ENCODE results near the gene GOLGA8F.
"Not testable (repeated sequence)": the region's sequence is repeated elsewhere in the genome, so short reads cannot be mapped to it uniquely, and the experiment has no call there.

The GOLGA8F gene

GRCh38 chr15:28378364-28378763 is at the start of gene GOLGA8F:
Gene GOLGA8F (plus strand): TSS chr15:28378664. CDS start chr15:28378762, 98 bp downstream.
- H3K9me3 ChIP-seq (ENCODE audit: insufficient read depth, low read length); H3K4me2 ChIP-seq (ENCODE audit: low read length); H4K20me1 ChIP-seq (ENCODE audit: insufficient read depth, low read length); H3K79me2 ChIP-seq (ENCODE audit: low read length); H3K36me3 ChIP-seq (replicated peaks; ENCODE audit: low read depth, low read length); H3K4me3 ChIP-seq (ENCODE audit: low read length); H2AFZ ChIP-seq (ENCODE audit: low read depth, low read length); H3K27ac ChIP-seq (ENCODE audit: low read length); H3K4me1 ChIP-seq (ENCODE audit: low read length); H3K27me3 ChIP-seq (ENCODE audit: low read depth, low read length); H3K9ac ChIP-seq (ENCODE audit: low read length): not testable (repeated sequence)

- H4K20me1 ChIP-seq (ENCODE audit: insufficient read depth, low read length); H3K36me3 ChIP-seq (replicated peaks; ENCODE audit: low read depth, low read length); H3K27ac ChIP-seq (ENCODE audit: low read length); H3K4me2 ChIP-seq (ENCODE audit: low read length); H3K79me2 ChIP-seq (ENCODE audit: low read length); H3K4me1 ChIP-seq (ENCODE audit: low read length); H3K27me3 ChIP-seq (ENCODE audit: low read depth, low read length); H2AFZ ChIP-seq (ENCODE audit: low read depth, low read length); H3K9ac ChIP-seq (ENCODE audit: low read length); H3K4me3 ChIP-seq (ENCODE audit: low read length); H3K9me3 ChIP-seq (ENCODE audit: insufficient read depth, low read length): not testable (repeated sequence)
Observed at GRCh38 chr15:28357984-28358383, 20.5 kb upstream of the GOLGA8F start, which contains the start of gene GOLGA6L24. Gene GOLGA6L24 (minus strand): TSS chr15:28358084. CDS start chr15:28358023, 61 bp downstream.

- H3K27ac ChIP-seq (ENCODE audit: low read length); H4K20me1 ChIP-seq (ENCODE audit: insufficient read depth, low read length); H3K36me3 ChIP-seq (replicated peaks; ENCODE audit: low read depth, low read length); H3K4me2 ChIP-seq (ENCODE audit: low read length); H3K9ac ChIP-seq (ENCODE audit: low read length); H3K9me3 ChIP-seq (ENCODE audit: insufficient read depth, low read length); H2AFZ ChIP-seq (ENCODE audit: low read depth, low read length); H3K27me3 ChIP-seq (ENCODE audit: low read depth, low read length); H3K4me3 ChIP-seq (ENCODE audit: low read length); H3K79me2 ChIP-seq (ENCODE audit: low read length); H3K4me1 ChIP-seq (ENCODE audit: low read length): not testable (repeated sequence)
Observed at GRCh38 chr15:28365502-28365901, 13.0 kb upstream of the GOLGA8F start.

GRCh38 chr15:28380053-28380452 is 1.6 kb downstream of the GOLGA8F start:
- H3K36me3 ChIP-seq (replicated peaks; ENCODE audit: low read depth, low read length); H3K27me3 ChIP-seq (ENCODE audit: low read depth, low read length); H2AFZ ChIP-seq (ENCODE audit: low read depth, low read length); H3K27ac ChIP-seq (ENCODE audit: low read length); H3K9me3 ChIP-seq (ENCODE audit: insufficient read depth, low read length); H3K4me1 ChIP-seq (ENCODE audit: low read length); H3K9ac ChIP-seq (ENCODE audit: low read length); H3K4me3 ChIP-seq (ENCODE audit: low read length); H3K4me2 ChIP-seq (ENCODE audit: low read length); H3K79me2 ChIP-seq (ENCODE audit: low read length); H4K20me1 ChIP-seq (ENCODE audit: insufficient read depth, low read length): not testable (repeated sequence)

GRCh38 chr15:28396022-28396421 is 17.6 kb downstream of the GOLGA8F start:
- H3K4me3 ChIP-seq (ENCODE audit: low read length): not testable (repeated sequence)

GRCh38 chr15:28402774-28403435 is 24.4 kb downstream of the GOLGA8F start:
- H3K79me2 ChIP-seq (ENCODE audit: low read length); H3K9ac ChIP-seq (ENCODE audit: low read length); H2AFZ ChIP-seq (ENCODE audit: low read depth, low read length); H3K4me2 ChIP-seq (ENCODE audit: low read length); H3K27me3 ChIP-seq (ENCODE audit: low read depth, low read length); H3K4me1 ChIP-seq (ENCODE audit: low read length); H3K27ac ChIP-seq (ENCODE audit: low read length); H3K36me3 ChIP-seq (replicated peaks; ENCODE audit: low read depth, low read length); H4K20me1 ChIP-seq (ENCODE audit: insufficient read depth, low read length); H3K4me3 ChIP-seq (ENCODE audit: low read length); H3K9me3 ChIP-seq (ENCODE audit: insufficient read depth, low read length): not testable (repeated sequence)

More at GRCh38 chr15:28396022-28396421, 17.6 kb downstream of the GOLGA8F start:
- H3K4me2 ChIP-seq (ENCODE audit: low read length); H3K36me3 ChIP-seq (replicated peaks; ENCODE audit: low read depth, low read length); H3K27ac ChIP-seq (ENCODE audit: low read length); H3K9me3 ChIP-seq (ENCODE audit: insufficient read depth, low read length); H3K79me2 ChIP-seq (ENCODE audit: low read length); H4K20me1 ChIP-seq (ENCODE audit: insufficient read depth, low read length); H3K9ac ChIP-seq (ENCODE audit: low read length); H2AFZ ChIP-seq (ENCODE audit: low read depth, low read length); H3K4me1 ChIP-seq (ENCODE audit: low read length); H3K27me3 ChIP-seq (ENCODE audit: low read depth, low read length): not testable (repeated sequence)

- H2AFZ ChIP-seq (ENCODE audit: low read depth, low read length); H3K9ac ChIP-seq (ENCODE audit: low read length); H3K27ac ChIP-seq (ENCODE audit: low read length); H3K79me2 ChIP-seq (ENCODE audit: low read length); H4K20me1 ChIP-seq (ENCODE audit: insufficient read depth, low read length); H3K4me1 ChIP-seq (ENCODE audit: low read length); H3K36me3 ChIP-seq (replicated peaks; ENCODE audit: low read depth, low read length); H3K4me2 ChIP-seq (ENCODE audit: low read length); H3K4me3 ChIP-seq (ENCODE audit: low read length); H3K27me3 ChIP-seq (ENCODE audit: low read depth, low read length); H3K9me3 ChIP-seq (ENCODE audit: insufficient read depth, low read length): not testable (repeated sequence)
Observed at GRCh38 chr15:28420470-28420869, 42.0 kb downstream of the GOLGA8F start.

- not testable (repeated sequence) for H3K9ac ChIP-seq (ENCODE audit: low read length); H3K4me2 ChIP-seq (ENCODE audit: low read length); H3K27me3 ChIP-seq (ENCODE audit: low read depth, low read length); H3K4me3 ChIP-seq (ENCODE audit: low read length); H3K27ac ChIP-seq (ENCODE audit: low read length); H3K9me3 ChIP-seq (ENCODE audit: insufficient read depth, low read length); H3K36me3 ChIP-seq (replicated peaks; ENCODE audit: low read depth, low read length); H2AFZ ChIP-seq (ENCODE audit: low read depth, low read length); H4K20me1 ChIP-seq (ENCODE audit: insufficient read depth, low read length); H3K79me2 ChIP-seq (ENCODE audit: low read length); H3K4me1 ChIP-seq (ENCODE audit: low read length)
Observed at GRCh38 chr15:28435594-28435993, 57.1 kb downstream of the GOLGA8F start.
